Subcutaneous abdominal adipose tissue (tissue), 5 donors: ENCODE data around the gene LHX3.

ENCODE experiments used
- H3K27ac ChIP-seq: one replicate; pipeline ENCODE4 v1.7.0; 2013; ENCODE audit warnings: low read depth, mild to moderate bottlenecking, inconsistent platforms, low read length, moderate library complexity
- H3K27me3 ChIP-seq, 5 donors: one replicate each; pipeline ENCODE4 v1.7.0; 2013; ENCODE audit warnings: low read length in 5 of 5, inconsistent platforms in 1 of 5; ENCODE audit not compliant: control insufficient read depth in 5 of 5, insufficient read depth in 4 of 5
- H3K36me3 ChIP-seq, 5 donors: one replicate each; pipeline ENCODE4 v1.7.0; 2013; ENCODE audit warnings: low read length in 5 of 5; ENCODE audit not compliant: control insufficient read depth in 5 of 5, insufficient read depth in 5 of 5
- H3K4me1 ChIP-seq, 5 donors: one replicate each; pipeline ENCODE4 v1.7.0; 2013; ENCODE audit warnings: low read length in 5 of 5, mild to moderate bottlenecking in 3 of 5, moderate library complexity in 1 of 5; ENCODE audit not compliant: control insufficient read depth in 5 of 5, insufficient read depth in 5 of 5
- H3K4me3 ChIP-seq, 5 donors: one replicate each; pipeline ENCODE4 v1.7.0; 2013; ENCODE audit warnings: low read length in 5 of 5, low read depth in 1 of 5
- H3K9ac ChIP-seq, 5 donors: one replicate each; pipeline ENCODE4 v1.7.0; 2013; ENCODE audit warnings: low read length in 5 of 5, mild to moderate bottlenecking in 4 of 5, moderate library complexity in 3 of 5
- H3K9me3 ChIP-seq, 5 donors: one replicate each; pipeline ENCODE4 v1.7.0; 2013; ENCODE audit warnings: low read length in 5 of 5; ENCODE audit not compliant: control insufficient read depth in 5 of 5
- donor health status: healthy.
- donor health status: healthy.
- donor health status: healthy.
- donor health status: healthy.
- donor health status: healthy.

LHX3 gene

DNA sequence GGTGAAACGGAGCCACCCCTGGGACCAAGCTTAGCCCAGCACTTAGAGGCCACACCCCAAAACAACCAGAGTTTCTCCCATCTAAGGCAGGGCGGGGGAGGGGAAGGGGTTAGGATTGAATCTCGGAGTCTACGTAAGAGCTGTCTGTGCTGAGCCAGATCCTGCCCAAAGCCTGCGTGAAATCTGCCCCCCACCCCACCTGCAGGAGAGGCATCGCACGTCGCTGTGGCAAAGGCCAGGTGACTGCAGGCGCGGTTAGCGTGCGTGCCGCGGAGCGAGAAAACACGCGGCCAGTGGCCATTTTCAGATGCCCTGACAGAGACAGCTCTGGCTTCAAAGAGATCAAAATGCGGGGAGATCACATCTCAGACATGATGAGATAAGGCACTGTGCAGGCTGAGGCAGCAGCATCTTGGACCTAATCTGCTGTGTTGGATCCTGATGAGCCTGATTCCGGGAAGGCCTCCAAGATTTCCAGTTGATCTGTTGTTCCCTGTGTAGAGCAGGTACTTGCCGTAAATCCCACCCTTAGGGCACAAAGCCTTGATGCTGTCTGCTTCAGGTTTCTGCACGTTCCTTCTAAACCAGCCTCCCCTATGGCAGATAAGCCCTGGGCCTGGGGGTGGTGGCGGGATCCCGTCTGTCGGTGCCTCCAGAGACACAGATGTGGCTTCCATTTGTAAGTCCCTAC lies 43.2 kb upstream of the LHX3 start:
- H3K27ac ChIP-seq = no peak overlapping the region
- no peak overlapping the region for H3K9ac ChIP-seq
- peaks cover 4 to 8% (median 8%) of the 10 kb centered on the region in 5 donors for H3K27me3 ChIP-seq
- H3K36me3 ChIP-seq = no peaks in the 10 kb centered on the region
- H3K9me3 ChIP-seq = no peaks in the 10 kb centered on the region
- peaks cover 4 to 16% (median 14%) of the 10 kb centered on the region in 5 donors for H3K4me1 ChIP-seq
- no peak overlapping the region for H3K4me3 ChIP-seq

DNA sequence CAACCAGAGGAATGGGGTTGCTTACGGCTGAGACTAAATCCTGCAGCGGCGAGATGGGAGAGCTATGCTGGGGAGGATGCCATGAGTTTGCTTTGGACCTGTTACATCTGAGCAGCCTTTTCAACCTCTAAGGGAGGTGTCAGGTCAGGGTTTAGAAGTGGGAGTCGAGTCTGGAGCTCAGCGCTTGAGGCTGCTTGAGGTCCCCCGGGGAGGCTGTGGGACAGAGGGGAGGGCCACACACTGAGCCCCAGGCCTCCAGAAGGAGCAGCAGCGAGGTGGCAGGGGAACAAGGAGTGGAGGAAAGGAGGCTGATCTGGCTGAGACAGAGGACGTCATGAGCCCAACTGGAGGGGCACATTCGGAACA lies 42.6 kb upstream of the LHX3 start:
- Histone ChIP-seq H3K4me3 (no peak overlapping the region), H3K4me1 (peaks cover 4 to 16% (median 14%) of the 10 kb centered on the region in 5 donors), H3K9me3 (no peaks in the 10 kb centered on the region), H3K36me3 (no peaks in the 10 kb centered on the region), H3K27ac (no peak overlapping the region), H3K27me3 (peaks cover under 1 to 7% (median 3%) of the 10 kb centered on the region in 5 donors), H3K9ac (no peak overlapping the region)

DNA sequence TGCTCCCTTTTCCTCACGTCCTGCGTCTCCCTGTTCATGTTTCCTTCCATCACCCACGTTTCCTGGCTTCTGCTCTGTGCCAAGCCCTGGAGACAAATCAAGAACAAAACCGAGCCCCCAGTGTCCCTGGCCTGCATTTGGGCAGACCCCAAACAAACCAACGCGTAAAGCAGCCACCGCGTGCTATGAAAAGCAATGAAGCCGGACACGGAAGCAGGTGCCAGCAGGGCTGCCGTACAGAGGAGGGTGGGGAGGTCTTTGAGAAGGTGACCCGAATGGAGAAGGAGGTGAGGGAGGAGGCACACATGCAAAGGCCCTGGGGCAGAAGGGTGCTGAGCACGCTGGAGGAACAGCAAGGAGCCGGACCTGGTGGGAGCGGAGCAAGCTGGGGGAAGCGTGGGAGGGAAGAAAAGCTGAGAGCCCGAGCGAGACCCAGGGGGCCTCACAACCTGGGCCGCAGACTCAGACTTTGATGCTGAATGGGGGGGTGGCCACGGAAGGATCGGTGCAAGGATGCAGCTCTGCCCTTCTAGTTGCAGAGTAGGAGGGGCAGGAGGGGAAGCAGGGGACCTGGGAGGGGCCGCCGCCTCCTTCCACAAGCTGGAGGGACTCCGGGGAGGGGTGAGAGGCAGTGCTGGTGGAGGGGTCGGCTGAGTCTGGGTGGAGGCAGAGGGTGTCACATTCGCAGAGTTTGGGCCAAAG lies 42.1 kb upstream of the LHX3 start:
- Histone ChIP-seq H3K27me3 (peaks cover 0 to 6% (median 2%) of the 10 kb centered on the region in 5 donors), H3K9ac (no peak overlapping the region), H3K4me3 (no peak overlapping the region), H3K4me1 (peaks cover 2 to 16% (median 14%) of the 10 kb centered on the region in 5 donors), H3K36me3 (no peaks in the 10 kb centered on the region), H3K27ac (no peak overlapping the region), H3K9me3 (no peaks in the 10 kb centered on the region)

DNA sequence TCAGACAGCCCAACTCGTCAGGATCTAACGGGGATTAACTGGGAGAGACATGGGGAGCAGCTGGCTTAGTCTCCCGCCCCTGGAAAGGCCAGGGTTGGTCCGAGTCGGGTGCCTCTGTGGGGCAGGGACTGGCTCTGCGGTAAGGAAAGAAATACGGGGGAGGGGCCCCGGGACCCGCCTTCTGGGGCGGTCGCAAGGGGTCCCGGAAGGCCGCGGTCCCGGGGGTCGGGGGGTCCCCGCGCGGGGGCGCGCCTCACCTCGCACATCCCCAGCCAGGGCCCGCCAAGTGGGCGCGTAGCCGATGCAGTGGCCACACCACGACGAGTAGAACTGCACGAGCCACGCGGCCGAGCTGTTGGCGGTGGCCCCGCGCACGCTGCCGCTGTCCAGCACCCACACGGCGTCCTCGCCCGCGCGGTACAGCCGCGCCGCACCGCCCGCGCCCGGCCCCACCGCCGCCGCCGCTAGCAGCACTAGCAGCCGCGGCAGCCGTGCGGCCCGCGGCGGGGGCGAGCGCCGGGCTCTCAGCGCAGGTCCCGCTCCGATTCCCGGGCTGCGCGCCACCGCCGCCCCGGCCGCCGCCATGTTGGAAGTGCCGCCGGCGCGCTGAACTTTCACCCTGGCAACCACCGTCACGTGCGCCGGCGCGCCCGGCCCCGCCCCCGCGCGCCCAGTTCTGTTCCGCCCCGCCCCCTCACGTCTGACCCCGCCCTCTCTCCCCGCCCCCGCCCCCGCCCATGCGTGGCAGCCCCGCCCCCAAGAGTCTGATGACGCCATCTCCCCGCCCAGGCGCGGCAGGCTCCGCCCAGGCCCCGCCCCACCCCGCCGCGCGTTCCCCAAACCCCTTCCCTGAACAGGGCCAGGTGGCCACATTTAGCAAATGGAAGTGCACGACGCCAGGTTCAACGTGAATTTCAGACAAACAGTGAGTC lies 40.6 kb upstream of the LHX3 start, which contains the start of gene QSOX2:
Gene QSOX2 (minus strand): TSS at position 594 of the 932 bp plus-strand sequence. CDS start 9 bp downstream, at position 585.
- H3K36me3 ChIP-seq = no peaks in the 10 kb centered on the region
- H3K4me3 ChIP-seq = peak within 1 kb of the TSS; percentile 67 to 80 (median 73)
- H3K27ac ChIP-seq = no peak within 1 kb of the TSS
- H3K9ac ChIP-seq = peak within 1 kb of the TSS in 4 of 5 donors; percentile 63 to 69 (median 65)
- H3K27me3 ChIP-seq = peaks cover 0 to 3% (median 0%) of the 10 kb centered on the region in 5 donors
- H3K9me3 ChIP-seq = no peaks in the 10 kb centered on the region
- peaks cover 4 to 16% (median 14%) of the 10 kb centered on the region in 5 donors for H3K4me1 ChIP-seq

DNA sequence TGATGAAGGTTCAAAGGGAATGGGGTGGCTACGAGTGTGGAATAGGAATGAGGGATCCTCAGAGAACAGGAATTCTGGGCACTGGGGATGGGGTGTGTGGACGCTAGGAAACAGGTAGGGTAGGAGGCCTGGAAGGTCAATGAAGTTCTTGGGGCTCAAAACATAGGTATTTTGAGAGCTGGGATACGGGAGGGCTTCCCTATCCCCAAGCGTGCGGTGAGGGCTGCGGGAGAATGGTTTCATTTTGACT lies 40.0 kb upstream of the LHX3 start:
- H3K27me3 ChIP-seq = peaks cover 0 to 3% (median 0%) of the 10 kb centered on the region in 5 donors
- H3K36me3 ChIP-seq = no peaks in the 10 kb centered on the region
- no peaks in the 10 kb centered on the region for H3K9me3 ChIP-seq
- no peak overlapping the region for H3K27ac ChIP-seq
- H3K9ac ChIP-seq = peak overlapping the region in 4 of 5 donors; percentile 63 to 69 (median 65)
- H3K4me3 ChIP-seq = peak overlapping the region; percentile 67 to 80 (median 73)
- peaks cover 4 to 17% (median 15%) of the 10 kb centered on the region in 5 donors for H3K4me1 ChIP-seq

DNA sequence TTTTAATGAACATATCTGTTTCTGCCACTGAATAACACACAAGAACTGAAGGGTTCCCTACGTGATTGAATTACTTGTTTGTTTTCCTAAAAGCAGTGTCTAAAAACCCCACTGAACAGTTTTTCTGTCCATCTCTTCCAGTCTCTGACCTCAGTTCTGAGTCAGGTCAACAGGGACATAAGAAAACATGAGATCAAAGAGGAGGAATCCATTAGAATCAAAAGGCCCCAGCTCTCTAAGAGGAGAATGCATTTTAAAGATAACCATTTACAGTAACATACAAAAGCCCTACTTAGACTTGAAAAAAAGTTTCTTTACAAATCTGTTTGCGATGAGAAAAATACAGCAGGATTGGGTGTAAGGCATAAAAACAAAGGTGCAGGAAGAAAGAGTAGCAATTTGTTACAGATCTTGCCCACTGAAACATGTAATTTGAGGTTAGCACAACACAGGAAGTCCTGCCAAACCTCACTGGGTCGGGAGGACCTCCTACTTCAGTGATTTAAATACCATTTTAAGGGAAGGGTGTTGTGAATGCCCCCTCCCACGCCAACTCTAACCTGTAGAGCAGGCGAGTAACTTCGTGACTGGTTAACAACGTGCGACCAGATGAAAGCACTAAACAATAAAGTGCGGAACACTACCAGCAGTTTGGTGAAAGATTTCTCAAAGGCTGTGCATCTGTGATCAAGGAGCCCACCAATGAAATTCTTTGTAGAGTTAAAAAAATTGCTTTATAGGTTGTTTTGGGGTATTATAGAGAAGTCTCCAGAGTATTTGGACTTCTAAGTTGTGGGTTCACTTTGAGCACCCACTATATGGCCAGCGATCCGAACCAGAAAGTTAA lies 39.4 kb upstream of the LHX3 start:
- Histone ChIP-seq H3K4me1 (peaks cover 4 to 22% (median 17%) of the 10 kb centered on the region in 5 donors), H3K9me3 (no peaks in the 10 kb centered on the region), H3K9ac (peak overlapping the region in 2 of 5 donors; percentile 63 to 64), H3K4me3 (peak overlapping the region; percentile 67 to 80 (median 73)), H3K27me3 (peaks cover 0 to 2% (median 0%) of the 10 kb centered on the region in 5 donors), H3K36me3 (no peaks in the 10 kb centered on the region), H3K27ac (no peak overlapping the region)

DNA sequence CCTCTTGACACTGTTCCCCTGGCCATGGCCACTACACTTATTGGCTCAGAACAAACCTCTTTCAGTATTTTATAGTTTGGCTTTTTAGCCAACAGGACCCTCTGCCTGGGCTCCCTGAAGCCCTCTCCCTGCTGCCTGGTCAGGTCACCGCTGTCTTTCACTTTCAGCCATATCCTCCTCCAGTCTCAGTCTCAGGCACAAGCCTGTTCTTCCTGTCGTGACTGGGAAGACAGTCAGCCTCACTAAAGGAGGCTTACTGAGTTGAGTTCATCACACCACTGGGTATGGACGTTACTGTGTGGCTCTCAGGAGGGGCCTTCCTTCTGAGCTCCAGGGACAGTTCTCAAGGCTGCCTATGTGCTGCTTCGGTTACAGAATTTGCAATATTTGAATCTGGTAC lies 38.7 kb upstream of the LHX3 start:
- Histone ChIP-seq H3K4me1 (peaks cover 4 to 27% (median 18%) of the 10 kb centered on the region in 5 donors), H3K36me3 (no peaks in the 10 kb centered on the region), H3K4me3 (no peak overlapping the region), H3K27ac (no peak overlapping the region), H3K27me3 (no peaks in the 10 kb centered on the region), H3K9ac (no peak overlapping the region), H3K9me3 (no peaks in the 10 kb centered on the region)

DNA sequence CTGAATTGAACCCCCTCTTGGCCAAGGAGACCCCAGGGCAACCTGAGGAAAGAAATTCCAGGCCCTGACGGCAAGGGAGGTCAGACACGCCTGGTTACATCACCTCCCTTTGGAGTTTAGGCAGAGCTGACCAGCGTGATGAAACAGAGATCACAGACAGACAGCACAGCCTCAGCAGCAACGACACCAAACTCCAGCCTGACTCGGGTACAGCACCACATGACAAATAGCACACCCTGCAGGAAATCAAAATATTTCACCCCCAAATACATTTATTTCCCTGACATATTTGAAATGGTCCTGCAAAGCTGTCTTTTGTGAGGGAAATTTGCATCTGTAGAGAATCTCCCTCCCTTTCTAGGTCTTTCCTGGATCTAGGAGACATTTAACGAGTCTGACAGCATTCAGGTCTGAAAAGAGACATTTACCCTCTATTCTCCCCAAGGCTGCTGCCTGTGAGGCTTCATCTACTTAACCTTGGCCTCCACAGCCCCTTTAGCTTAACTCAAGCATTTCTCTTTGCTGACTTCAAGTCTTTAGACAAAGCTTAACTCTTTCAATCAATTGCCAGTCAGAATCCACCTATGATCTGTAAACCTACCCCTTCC lies 38.1 kb upstream of the LHX3 start:
- Histone ChIP-seq H3K9me3 (no peaks in the 10 kb centered on the region), H3K27ac (no peak overlapping the region), H3K9ac (no peak overlapping the region), H3K4me3 (no peak overlapping the region), H3K27me3 (no peaks in the 10 kb centered on the region), H3K36me3 (no peaks in the 10 kb centered on the region), H3K4me1 (peaks cover 4 to 33% (median 18%) of the 10 kb centered on the region in 5 donors)

DNA sequence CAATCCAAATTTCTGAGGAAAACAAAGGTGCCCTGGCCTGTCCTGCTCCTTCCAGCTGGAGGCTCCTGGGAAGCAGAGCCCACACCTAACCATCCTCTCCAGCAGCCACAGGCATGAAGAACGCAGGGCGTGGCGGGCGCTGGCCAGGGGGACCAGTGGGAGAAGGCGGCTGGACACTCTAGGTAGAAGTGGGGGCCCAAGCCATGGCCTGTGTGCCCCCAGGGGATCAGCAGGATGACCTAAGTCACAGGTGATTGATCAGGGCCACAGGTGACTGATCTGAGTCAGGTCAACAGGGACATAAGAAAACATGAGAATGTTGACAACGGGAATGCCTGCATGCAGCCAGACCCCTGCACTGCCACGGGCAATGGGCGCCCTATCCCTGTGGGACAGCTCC lies 37.3 kb upstream of the LHX3 start:
- no peak overlapping the region for H3K9ac ChIP-seq
- H3K27ac ChIP-seq = no peak overlapping the region
- H3K36me3 ChIP-seq = no peaks in the 10 kb centered on the region
- peaks cover 4 to 34% (median 18%) of the 10 kb centered on the region in 5 donors for H3K4me1 ChIP-seq
- no peaks in the 10 kb centered on the region for H3K9me3 ChIP-seq
- H3K4me3 ChIP-seq = no peak overlapping the region
- H3K27me3 ChIP-seq = no peaks in the 10 kb centered on the region
